ENCODE measurements around the gene RNF43.

The RNF43 gene

GRCh38 chr17:58373923-58374322, 43.4 kb downstream of the RNF43 start:
- no peak for TF ChIP-seq TAF1 (IDR thresholded peaks at IDR 0.05; ENCODE audit: borderline replicate concordance, insufficient read depth, low read length)
- TF ChIP-seq REST (IDR thresholded peaks at IDR 0.05; ENCODE audit: insufficient read depth in 1 of 2, low read depth in 2 of 2, low read length in 2 of 2): no peak

- no peak for TF ChIP-seq POLR2AphosphoS5 (IDR thresholded peaks at IDR 0.05; ENCODE audit: low read depth, low read length)
- no peak for TF ChIP-seq TAF1 (IDR thresholded peaks at IDR 0.05; ENCODE audit: borderline replicate concordance, insufficient read depth, low read length)
- TF ChIP-seq SIN3A (IDR thresholded peaks at IDR 0.05; ENCODE audit: borderline replicate concordance, insufficient read depth, low read length): no peak
- TF ChIP-seq FOXP2 (optimal IDR thresholded peaks at IDR 0.05; ENCODE audit: borderline replicate concordance, extremely low read depth, extremely low read length, insufficient read depth): no peak
- no peak for TF ChIP-seq REST (IDR thresholded peaks at IDR 0.05; ENCODE audit: insufficient read depth in 1 of 2, low read depth in 2 of 2, low read length in 2 of 2)
Measured at GRCh38 chr17:58373003-58373402, 44.3 kb downstream of the RNF43 start.

GRCh38 chr17:58371300-58371950, 45.9 kb downstream of the RNF43 start:
- no peak for TF ChIP-seq REST (IDR thresholded peaks at IDR 0.05; ENCODE audit: insufficient read depth in 1 of 2, low read depth in 2 of 2, low read length in 2 of 2)

GRCh38 chr17:58370716-58371115, 46.6 kb downstream of the RNF43 start:
- TF ChIP-seq REST (IDR thresholded peaks at IDR 0.05; ENCODE audit: insufficient read depth in 1 of 2, low read depth in 2 of 2, low read length in 2 of 2) (no peak), TAF1 (IDR thresholded peaks at IDR 0.05; ENCODE audit: borderline replicate concordance, insufficient read depth, low read length) (no peak), SIN3A (IDR thresholded peaks at IDR 0.05; ENCODE audit: borderline replicate concordance, insufficient read depth, low read length) (no peak), POLR2AphosphoS5 (IDR thresholded peaks at IDR 0.05; ENCODE audit: low read depth, low read length) (no peak), FOXP2 (optimal IDR thresholded peaks at IDR 0.05; ENCODE audit: borderline replicate concordance, extremely low read depth, extremely low read length, insufficient read depth) (no peak)

- no peak for TF ChIP-seq POLR2AphosphoS5 (IDR thresholded peaks at IDR 0.05; ENCODE audit: low read depth, low read length)
- TF ChIP-seq FOXP2 (optimal IDR thresholded peaks at IDR 0.05; ENCODE audit: borderline replicate concordance, extremely low read depth, extremely low read length, insufficient read depth): no peak
- TF ChIP-seq TAF1 (IDR thresholded peaks at IDR 0.05; ENCODE audit: borderline replicate concordance, insufficient read depth, low read length): no peak
- no peak for TF ChIP-seq REST (IDR thresholded peaks at IDR 0.05; ENCODE audit: insufficient read depth in 1 of 2, low read depth in 2 of 2, low read length in 2 of 2)
Measured at GRCh38 chr17:58370309-58370708, 47.0 kb downstream of the RNF43 start.

Measured in PFSK-1 (cell line).